HG03558 (cell line): ENCODE measurements around the gene SLC39A11.

Source experiments
- ATAC-seq: cut with Tn5 transposase; IDR thresholded peaks from one replicate; pipeline ENCODE4 v1.9.1; 2021; ENCODE audit warnings: moderate number of reproducible peaks; ENCODE audit not compliant: unreplicated experiment; ENCODE audit errors: extremely low read depth

The SLC39A11 gene

DNA sequence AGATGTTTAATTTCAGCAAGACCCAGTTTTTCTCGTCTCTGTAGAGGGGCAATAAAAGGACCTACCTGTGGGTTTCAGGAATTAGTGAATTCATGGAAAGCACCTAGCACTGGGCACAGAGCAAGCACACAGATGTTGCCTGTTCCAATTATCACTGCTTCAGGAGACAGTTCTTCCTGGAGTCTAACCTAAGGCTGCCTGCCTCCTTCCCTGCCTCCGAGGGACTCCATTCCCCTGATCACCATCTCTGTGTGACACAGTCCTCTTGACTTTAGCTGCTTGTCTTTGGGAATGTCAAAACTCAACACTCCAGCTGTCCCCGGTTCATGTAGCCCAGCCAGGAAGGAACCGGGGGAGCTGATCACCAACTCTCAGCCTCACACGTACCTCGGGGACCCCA lies 474.9 kb downstream of the SLC39A11 start:
- ATAC-seq = no peak

GRCh38 chr17:72616447-72616846 lies 476.0 kb downstream of the SLC39A11 start:
- ATAC-seq = no peak

DNA sequence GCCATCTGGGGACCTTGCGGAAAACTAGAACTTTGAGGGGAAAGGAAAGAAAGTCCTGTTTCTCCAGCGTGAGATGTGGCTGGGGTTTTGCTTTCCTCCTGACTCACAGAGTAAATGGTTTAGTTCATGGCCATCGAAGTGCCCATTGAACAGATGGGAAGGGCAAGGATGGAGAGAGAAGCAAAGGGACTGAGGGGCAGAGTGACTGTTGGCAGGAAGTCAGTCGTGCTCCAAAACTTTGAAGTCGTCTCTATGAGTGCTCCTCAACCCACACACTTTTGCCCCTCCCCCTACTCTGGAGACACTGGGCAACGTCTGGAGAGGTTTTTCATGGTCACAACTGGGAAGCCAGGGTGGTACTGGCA lies 476.9 kb downstream of the SLC39A11 start:
- no peak for ATAC-seq

- ATAC-seq = no peak
These were observed 477.4 kb downstream of the SLC39A11 start for GRCh38 chr17:72614871-72615626.

- no peak for ATAC-seq
These were observed 478.0 kb downstream of the SLC39A11 start for GRCh38 chr17:72614476-72614870.

DNA sequence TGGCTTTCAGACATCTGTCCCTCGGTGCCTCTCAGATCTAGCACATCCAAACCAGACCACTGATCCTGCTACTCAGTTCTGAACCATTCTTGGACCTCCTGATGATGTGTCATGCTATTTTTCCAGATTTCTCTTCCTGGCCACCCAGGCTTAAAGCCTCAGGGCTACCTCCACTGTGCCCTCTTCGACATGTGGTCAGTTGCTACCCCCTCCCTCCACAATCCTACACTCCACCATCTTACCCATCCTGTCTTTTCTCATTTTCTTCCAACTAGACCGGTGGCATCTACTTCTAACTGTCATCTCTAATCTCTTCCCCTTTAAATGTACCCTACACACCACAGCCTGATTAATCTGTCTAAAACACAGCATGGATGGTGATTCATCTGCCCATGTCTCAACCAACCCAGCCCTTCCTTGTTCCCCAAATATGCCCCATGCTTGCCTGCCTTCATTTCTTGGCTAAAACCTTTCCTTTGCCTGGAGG lies 478.6 kb downstream of the SLC39A11 start:
- no peak for ATAC-seq

DNA sequence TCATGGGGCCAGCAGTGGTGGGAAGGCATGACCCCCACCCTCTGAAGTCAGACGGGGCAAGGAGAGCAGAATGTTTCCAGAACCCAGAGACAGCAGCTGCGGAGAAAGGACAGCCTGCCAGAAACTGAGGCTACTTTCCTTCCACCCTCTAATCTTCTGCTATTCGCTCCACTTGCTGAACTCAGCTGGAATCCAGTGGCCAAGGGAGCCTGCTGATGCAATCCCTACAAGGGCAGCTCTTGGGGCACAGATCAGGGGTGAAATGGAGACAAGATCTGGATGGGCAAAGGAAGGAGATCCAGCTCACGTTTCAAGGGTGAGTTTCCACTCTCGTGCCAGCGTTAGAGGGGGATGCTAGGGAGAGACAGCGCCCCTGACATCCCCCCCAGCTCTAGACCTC lies 479.1 kb downstream of the SLC39A11 start:
- no peak for ATAC-seq

DNA sequence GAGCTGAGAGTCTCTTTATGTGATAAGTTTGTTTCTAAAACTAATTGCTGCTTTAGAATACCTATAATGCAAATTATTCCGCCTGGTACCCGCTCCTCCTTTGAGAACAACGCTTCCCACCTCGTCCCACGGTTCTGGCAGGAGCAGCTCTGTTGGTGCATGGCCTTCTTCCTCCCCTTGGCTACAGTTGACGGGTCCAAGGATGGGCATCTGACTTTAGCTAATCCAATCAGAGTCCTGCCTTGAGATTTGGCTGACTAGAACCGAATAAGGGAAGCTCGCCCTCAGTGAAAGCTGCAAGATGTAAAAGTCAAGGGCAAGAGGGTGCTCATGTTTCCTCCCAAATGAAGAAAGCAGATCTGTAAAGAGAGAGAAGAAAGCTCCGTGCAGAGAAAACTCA lies 481.3 kb downstream of the SLC39A11 start:
- no peak for ATAC-seq

GRCh38 chr17:72609501-72609900 lies 483.0 kb downstream of the SLC39A11 start:
- no peak for ATAC-seq

- no peak for ATAC-seq
These were observed 484.1 kb downstream of the SLC39A11 start for GRCh38 chr17:72608436-72608835.

DNA sequence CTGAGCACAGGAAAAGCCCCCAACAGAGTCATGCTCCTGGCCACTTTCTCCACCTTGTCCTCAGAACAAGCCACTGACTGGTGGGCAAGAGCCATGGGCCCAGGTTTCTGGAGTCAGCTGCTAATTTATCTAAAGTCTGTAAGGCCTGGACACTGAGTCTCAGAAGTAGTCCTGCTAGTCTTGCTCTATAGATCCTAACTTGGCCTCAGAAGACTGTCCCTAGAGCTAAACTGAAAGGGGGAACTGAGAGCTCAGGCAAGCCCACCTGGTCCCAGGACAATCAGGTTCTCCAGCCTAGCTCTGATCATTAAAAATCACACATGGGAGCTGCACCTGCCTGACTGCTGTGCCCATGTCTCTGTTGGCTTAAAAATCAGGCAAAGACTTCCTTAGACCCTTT lies 485.8 kb downstream of the SLC39A11 start:
- no peak for ATAC-seq

DNA sequence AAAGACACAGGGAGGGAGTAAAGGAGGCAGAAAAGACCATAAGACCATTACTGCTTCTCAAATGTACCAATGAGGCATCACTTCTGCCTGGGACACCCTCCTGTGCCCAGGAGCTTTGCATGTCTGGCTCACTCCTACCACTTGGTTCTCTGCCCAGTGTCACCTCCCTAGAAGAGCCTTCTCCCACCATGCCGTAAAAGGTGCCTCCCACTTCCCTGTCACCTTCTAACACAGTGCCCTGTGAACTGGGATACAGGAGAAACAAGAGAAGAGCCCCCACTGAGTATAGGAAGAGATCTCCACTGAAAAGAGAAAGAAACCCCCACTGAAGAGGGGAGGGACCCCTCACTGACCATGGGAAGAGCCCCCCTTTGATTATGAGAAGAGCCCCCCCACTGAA lies 486.9 kb downstream of the SLC39A11 start:
- ATAC-seq = no peak

DNA sequence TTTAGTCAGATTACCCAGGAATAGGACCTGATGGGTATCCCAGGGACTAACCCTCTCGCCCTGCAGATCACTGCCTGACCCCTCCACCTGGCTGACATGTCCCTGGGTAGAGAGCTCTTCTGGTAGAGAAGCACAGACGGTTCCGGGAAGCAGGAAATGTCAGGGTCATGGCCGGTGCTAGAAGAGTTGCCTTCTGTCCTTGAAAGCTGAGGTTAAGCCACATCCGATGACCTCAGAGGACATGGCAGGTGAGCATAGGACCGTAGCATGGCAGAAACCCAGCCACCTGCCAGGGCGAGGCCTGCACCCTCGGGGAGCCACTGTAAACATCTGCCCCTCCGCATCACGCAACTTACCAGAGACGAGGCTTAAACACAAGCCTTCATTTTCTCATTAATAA lies 488.0 kb downstream of the SLC39A11 start:
- ATAC-seq = no peak

- no peak for ATAC-seq
These were observed 488.9 kb downstream of the SLC39A11 start for GRCh38 chr17:72603420-72604242.

DNA sequence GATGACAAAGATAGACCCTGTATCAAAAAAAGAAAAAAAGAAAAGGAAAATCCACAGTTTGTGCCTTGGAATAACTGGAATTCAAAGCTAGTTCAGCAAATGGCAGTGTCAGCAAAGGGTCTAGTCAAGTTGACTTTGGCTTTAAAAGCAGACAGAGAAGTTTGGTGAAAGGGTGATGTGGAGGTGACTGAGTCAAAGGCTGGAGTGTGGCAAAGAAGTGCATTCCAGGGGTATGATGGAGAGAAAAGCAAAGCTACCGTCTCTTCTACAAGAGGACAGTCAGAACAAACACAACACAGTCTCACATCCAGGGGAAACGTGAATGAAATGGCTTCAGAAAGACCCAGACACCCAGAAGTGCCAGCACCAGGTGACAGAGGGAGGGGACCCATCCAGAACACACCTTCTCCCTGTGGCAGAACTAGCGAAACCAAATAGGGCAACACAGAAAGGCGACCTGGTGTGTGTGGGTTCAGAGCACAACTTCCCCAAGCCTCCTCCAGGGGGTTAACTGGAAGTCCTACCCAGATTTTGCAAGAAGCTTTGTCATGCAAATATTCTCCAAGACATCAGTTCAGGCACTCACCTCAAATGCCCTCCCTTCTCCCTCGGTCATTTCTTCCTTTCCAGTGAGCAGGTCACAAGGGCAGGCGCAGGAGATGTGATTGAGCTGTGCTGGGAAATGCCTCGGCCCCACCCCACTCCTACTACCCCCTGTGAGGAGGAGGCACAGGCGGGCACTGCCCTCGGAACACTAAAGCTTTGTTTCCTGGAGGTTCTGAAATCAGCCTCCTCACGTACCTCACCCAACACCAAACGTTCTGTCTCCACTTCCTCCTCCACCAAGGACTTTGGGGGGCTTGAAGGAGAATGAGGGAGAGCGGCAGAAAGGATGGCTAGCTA lies 489.7 kb downstream of the SLC39A11 start:
- ATAC-seq = no peak

DNA sequence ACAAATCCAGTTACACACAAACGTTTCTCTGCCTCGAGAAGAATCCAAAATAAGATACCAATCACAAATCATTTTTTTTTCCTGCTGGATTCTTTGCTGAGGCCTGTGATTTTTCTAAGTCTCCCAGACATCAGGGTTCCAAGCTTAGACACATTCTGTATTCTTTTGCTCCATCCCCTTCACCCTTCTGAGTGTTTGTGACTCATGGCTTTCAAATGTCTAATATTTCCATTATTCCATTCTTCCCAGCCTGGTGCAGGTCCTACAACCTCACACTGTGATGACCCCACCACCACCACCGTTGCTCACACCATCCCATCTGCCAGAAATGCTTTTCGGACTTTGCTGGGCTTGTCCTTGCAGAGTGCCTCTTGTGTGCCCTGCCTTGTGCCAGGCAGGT lies 491.6 kb downstream of the SLC39A11 start:
- ATAC-seq = no peak

DNA sequence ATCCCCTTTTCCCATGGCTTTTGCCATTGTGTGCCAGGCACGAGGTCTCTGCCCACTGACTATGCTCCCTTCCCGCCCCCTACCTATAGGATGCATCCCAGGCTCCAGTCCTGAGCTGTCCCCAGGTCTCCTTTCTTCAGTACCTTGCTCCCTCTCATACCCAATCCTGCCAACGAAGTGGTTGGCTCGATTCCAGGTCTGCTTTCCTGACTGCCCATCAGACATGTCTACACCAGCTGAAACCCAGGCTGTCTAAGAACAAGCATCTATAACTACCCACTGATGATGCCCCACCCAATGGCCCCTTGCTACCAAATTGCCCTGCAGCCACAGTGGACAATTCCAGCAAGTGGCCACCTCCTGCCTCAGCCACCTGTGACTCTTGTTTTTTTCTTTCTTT lies 492.6 kb downstream of the SLC39A11 start:
- ATAC-seq = no peak

- no peak for ATAC-seq
These were observed 493.8 kb downstream of the SLC39A11 start for GRCh38 chr17:72598695-72599094.

DNA sequence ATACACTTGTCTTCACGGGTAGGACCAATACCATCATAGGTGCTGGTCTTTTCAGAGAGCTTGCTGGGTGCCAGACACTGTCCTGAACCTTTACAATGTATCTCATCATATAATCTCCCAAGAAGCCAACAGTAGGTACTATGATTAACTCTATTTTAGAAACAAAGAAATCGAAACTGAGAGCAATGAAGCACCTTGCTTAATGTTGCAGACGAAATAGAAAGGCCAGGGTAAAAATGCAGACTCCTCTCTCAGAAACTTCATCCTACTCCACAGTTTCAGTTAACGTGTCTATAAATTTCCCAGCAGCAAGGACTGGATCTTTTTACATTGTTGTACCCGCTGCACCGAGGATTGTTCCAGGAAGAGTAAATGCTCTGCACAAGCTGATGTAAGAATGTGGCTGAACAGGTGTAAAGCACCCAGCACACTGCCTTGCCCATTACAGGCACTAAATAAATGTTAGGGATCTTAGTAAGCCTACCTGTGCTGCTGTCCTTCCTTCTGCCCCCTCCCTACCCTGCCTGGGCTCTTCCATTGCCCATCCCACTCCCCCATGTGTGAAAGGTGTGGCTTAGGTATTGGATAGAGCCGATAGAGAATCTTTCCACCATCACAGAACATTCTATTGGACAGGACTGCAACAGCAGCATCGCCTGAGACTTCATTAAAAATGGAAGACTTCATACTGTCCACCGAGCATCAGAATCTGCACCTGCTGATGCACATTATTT lies 495.0 kb downstream of the SLC39A11 start:
- no peak for ATAC-seq
